ENCODE measurements around the gene LYSMD4. TPM values are rescaled to one million over a fixed set of nuclear protein-coding genes. Genes with fewer than 3 reads are reported as not detected.

Gene LYSMD4
- polyA plus RNA-seq, 1 donor (not counting 4 experiments of a cell fraction or from before 2014, with no cell fraction given): 7.3 TPM

DNA sequence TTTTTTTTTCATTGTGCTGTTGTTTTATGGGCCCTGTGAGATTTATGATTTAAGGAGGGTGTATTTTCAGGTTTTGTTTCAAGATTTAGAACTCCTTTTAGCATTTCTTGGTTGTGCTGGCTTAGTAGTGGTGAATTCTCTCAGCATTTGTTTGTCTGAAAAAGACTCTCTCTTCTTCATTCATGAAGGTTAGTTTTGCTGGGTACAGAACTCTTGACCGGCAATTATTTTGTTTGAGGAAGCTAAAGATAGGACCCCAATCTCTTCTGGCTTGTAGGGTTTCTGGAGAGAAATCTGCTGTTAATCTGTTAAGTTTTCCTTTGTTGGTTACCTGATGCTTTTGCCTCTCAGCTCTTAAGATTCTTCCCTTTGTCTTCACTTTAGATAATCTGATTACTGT is 46.9 kb downstream of the LYSMD4 start:
- Histone ChIP-seq H3K79me2 (ENCODE audit: control insufficient read depth, insufficient read depth, low read length) (no peaks in the 10 kb centered on the region), H3K9ac (ENCODE audit: control insufficient read depth, extremely low read depth, insufficient read depth, low read length) (no peak overlapping the region), H3K27ac (ENCODE audit: control insufficient read depth, insufficient read depth, low read length) (no peak overlapping the region), H3K4me2 (ENCODE audit: control insufficient read depth, extremely low read depth, insufficient read depth, low read depth, low read length) (no peak overlapping the region), H3K36me3 (ENCODE audit: control insufficient read depth in 2 of 2, extremely low read depth in 1 of 2, insufficient read depth in 2 of 2, low read length in 2 of 2) (peaks cover 0 to 1% of the 10 kb centered on the region in 2 experiments), H2AFZ (ENCODE audit: control insufficient read depth, low read length) (no peak overlapping the region), H3K4me1 (ENCODE audit: control insufficient read depth, extremely low read depth, insufficient read depth, low read length) (peaks cover 7% of the 10 kb centered on the region), H3K4me3 (ENCODE audit: control insufficient read depth in 2 of 3, extremely low read depth in 1 of 3, insufficient read depth in 2 of 3, low read depth in 1 of 3, low read length in 3 of 3) (no peak overlapping the region), H4K20me1 (ENCODE audit: control insufficient read depth, extremely low read depth, insufficient read depth, low read length) (no peaks in the 10 kb centered on the region), H3K9me3 (ENCODE audit: control insufficient read depth, low read depth, low read length) (no peaks in the 10 kb centered on the region), H3K27me3 (ENCODE audit: control insufficient read depth, extremely low read depth, insufficient read depth, low read length) (no peaks in the 10 kb centered on the region), H3K9me1 (ENCODE audit: control insufficient read depth, extremely low read depth, insufficient read depth, low read length) (no peaks in the 10 kb centered on the region)
- no peak for FAIRE-seq
- DNase-seq (ENCODE audit: low read depth, low spot score): no peak
- TF ChIP-seq, protein P1, sequence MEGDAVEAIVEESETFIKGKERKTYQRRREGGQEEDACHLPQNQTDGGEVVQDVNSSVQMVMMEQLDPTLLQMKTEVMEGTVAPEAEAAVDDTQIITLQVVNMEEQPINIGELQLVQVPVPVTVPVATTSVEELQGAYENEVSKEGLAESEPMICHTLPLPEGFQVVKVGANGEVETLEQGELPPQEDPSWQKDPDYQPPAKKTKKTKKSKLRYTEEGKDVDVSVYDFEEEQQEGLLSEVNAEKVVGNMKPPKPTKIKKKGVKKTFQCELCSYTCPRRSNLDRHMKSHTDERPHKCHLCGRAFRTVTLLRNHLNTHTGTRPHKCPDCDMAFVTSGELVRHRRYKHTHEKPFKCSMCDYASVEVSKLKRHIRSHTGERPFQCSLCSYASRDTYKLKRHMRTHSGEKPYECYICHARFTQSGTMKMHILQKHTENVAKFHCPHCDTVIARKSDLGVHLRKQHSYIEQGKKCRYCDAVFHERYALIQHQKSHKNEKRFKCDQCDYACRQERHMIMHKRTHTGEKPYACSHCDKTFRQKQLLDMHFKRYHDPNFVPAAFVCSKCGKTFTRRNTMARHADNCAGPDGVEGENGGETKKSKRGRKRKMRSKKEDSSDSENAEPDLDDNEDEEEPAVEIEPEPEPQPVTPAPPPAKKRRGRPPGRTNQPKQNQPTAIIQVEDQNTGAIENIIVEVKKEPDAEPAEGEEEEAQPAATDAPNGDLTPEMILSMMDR (optimal IDR thresholded peaks at IDR 0.05 in 1 of 3, IDR thresholded peaks at IDR 0.05 in 1 of 3, conservative IDR thresholded peaks at IDR 0.05 in 1 of 3; ENCODE audit: extremely low read depth in 1 of 3, insufficient read depth in 2 of 3, low read length in 3 of 3): no peak
- TF ChIP-seq EZH2 (IDR thresholded peaks at IDR 0.05; ENCODE audit: low read length): no peak
- dilution Hi-C loops (cut with MboI; ENCODE audit: extremely low pct_ligation_motif_present, low sequenced_read_pairs): no loop called here

DNA sequence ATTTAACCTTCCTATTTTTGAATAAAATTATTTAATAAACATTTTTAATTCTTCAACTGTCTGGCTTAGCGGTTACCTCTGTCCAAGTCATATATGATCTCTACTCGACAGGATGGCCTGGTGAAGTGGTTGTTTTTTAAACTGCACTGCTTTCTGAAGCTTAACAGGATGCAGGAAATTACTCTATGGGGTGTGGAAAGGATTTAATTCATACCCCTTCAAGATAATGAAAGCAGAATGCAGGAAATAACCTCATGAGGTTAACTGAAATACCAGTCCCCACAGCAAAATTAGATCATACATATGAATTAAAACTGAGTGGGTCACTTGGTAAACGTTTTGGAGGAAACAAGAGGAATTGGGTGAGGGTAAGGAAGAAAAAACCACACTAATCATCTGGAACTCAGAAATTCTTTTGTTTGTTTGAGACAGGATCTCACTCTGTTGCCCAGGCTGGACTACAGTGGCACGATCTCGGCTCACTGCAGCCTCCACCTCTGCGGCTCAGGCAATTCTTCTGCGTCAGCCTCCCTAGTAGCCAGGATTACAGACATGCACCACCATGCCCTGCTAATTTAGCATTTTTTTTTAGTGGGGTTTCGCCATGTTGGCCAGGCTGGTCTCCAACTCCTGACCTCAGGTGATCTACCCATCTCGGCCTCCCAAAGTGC is 50.1 kb downstream of the LYSMD4 start:
- Histone ChIP-seq H3K9me1 (ENCODE audit: control insufficient read depth, extremely low read depth, insufficient read depth, low read length) (no peaks in the 10 kb centered on the region), H3K27me3 (ENCODE audit: control insufficient read depth, extremely low read depth, insufficient read depth, low read length) (no peaks in the 10 kb centered on the region), H3K79me2 (ENCODE audit: control insufficient read depth, insufficient read depth, low read length) (no peaks in the 10 kb centered on the region), H4K20me1 (ENCODE audit: control insufficient read depth, extremely low read depth, insufficient read depth, low read length) (no peaks in the 10 kb centered on the region), H3K9me3 (ENCODE audit: control insufficient read depth, low read depth, low read length) (no peaks in the 10 kb centered on the region), H3K9ac (ENCODE audit: control insufficient read depth, extremely low read depth, insufficient read depth, low read length) (no peak overlapping the region), H3K4me3 (ENCODE audit: control insufficient read depth in 2 of 3, extremely low read depth in 1 of 3, insufficient read depth in 2 of 3, low read depth in 1 of 3, low read length in 3 of 3) (no peak overlapping the region), H2AFZ (ENCODE audit: control insufficient read depth, low read length) (no peak overlapping the region), H3K4me2 (ENCODE audit: control insufficient read depth, extremely low read depth, insufficient read depth, low read depth, low read length) (no peak overlapping the region), H3K27ac (ENCODE audit: control insufficient read depth, insufficient read depth, low read length) (peak overlapping the region; percentile 10), H3K36me3 (ENCODE audit: control insufficient read depth in 2 of 2, extremely low read depth in 1 of 2, insufficient read depth in 2 of 2, low read length in 2 of 2) (peaks cover 0 to 3% of the 10 kb centered on the region in 2 experiments), H3K4me1 (ENCODE audit: control insufficient read depth, extremely low read depth, insufficient read depth, low read length) (peaks cover 7% of the 10 kb centered on the region)
- DNase-seq (ENCODE audit: low read depth, low spot score) (no peak), FAIRE-seq (no peak)
- dilution Hi-C loops (cut with MboI; ENCODE audit: extremely low pct_ligation_motif_present, low sequenced_read_pairs): no loop called here
- no peak for TF ChIP-seq EZH2 (IDR thresholded peaks at IDR 0.05; ENCODE audit: low read length)
- TF ChIP-seq, protein P1 (optimal IDR thresholded peaks at IDR 0.05 in 1 of 3, IDR thresholded peaks at IDR 0.05 in 1 of 3, conservative IDR thresholded peaks at IDR 0.05 in 1 of 3; ENCODE audit: extremely low read depth in 1 of 3, insufficient read depth in 2 of 3, low read length in 3 of 3): no peak

Measured in keratinocyte (primary cell).